LoVo (cell line): ENCODE measurements around the gene UGT2B28.
"Not testable (repeated sequence)": the region's sequence is repeated elsewhere in the genome, so short reads cannot be mapped to it uniquely, and the experiment has no call there.

ENCODE experiments used
- DNase-seq: peaks from one replicate; pipeline ENCODE4 v3.0.0-alpha.2; 2016; ENCODE audit warnings: low spot score

The UGT2B28 gene

GRCh38 chr4:69343558-69344420 is 63.5 kb downstream of the UGT2B28 start:
- DNase-seq: not testable (repeated sequence)
